Hematopoietic multipotent progenitor cell (in vitro differentiated cells): ENCODE measurements around the gene BMP10. TPM values are rescaled to one million over a fixed set of nuclear protein-coding genes. Genes with fewer than 3 reads are reported as not detected.

ENCODE experiments used
- DNase-seq, 3 donors: peaks; one replicate each; pipeline ENCODE4 v3.0.0-alpha.2; 2011 to 2015; ENCODE audit warnings: low read depth in 2 of 3, low spot score in 2 of 3
- total RNA-seq: library from RNA; depleted of rRNA; stranded (reverse); fragments of >200 nt; gene quantifications from one replicate; pipeline ENCODE4 v1.2.3, GENCODE V29; 2012

The BMP10 gene
- total RNA-seq, 1 donor, result under 0.01 TPM

DNA sequence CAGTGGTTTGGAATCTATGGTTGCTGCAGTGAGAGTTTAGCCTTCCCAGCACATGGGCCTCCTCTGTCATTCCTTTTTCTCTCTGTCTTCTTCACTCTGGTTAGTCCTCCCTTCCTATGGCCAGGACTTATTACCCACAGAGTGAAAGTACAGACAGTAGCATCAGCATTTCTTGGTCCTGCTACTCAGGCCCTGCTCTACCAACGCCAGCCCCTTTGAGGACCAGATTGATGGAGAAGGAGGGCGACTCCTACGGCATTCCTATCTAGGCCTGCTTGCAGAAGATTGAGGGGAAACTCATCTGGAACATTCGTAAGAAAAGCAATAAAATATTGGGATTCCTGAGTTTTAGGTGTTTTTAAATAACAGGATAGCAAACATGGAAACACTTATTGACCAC, 43.5 kb downstream of the BMP10 start:
- DNase-seq, result no peak

- DNase-seq, result no peak
Observed at GRCh38 chr2:68825866-68826265, 45.3 kb downstream of the BMP10 start.

DNA sequence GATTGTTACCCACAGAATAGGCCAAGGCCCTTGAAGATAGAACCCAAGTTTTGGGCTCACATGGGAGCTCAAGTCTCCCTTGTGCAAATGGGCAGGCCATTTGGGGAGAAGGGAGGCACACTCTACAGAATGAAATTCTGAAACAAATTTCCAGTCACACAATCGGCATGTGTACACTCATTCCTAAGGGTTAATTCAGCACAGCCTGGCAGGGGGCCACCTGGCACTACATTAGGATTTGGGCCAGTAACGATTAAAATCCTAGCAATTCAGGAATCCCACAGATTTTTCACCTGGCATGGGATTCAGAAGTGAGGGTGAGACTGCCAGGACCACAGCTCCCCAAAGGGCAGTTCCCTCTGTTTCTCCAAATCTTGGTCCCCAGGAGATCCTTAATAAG, 46.4 kb downstream of the BMP10 start:
- no peak for DNase-seq

- DNase-seq, result no peak
Observed at GRCh38 chr2:68822207-68822872, 48.9 kb downstream of the BMP10 start.

GRCh38 chr2:68819556-68819955, 51.6 kb downstream of the BMP10 start:
- DNase-seq, result no peak

DNA sequence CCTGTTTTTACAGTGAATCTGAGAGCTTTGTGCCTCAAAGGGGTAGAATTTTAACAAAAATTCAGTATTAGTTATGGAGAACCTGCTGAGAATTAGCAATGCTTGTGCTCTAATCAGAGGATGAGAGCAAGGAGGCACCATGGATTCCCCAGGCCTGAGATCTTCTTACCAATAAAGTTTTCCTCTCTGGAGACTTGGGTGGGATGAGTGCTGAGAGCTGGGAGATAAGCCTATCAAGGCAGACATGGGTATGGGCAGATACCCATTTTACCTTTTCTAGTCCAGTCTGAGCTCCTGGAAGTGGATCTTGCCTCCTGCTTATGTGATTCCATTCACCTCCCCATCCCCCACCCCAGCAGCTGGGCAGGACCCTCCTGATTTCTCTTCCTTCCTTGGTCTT, 53.9 kb downstream of the BMP10 start:
- no peak for DNase-seq

Other genes starting within 250 kb of the BMP10 start
- under 0.01 TPM for gene PROKR1, start 227.8 kb downstream of the BMP10 start, total RNA-seq
- gene ARHGAP25, start 136.6 kb downstream of the BMP10 start, total RNA-seq, result 43.6 TPM
- not detected for gene GKN2, start 81.5 kb upstream of the BMP10 start, total RNA-seq
- gene GKN1, start 103.2 kb upstream of the BMP10 start, total RNA-seq, result not detected
- gene ANTXR1, start 141.8 kb upstream of the BMP10 start, total RNA-seq, result under 0.01 TPM